Kidney (tissue), 14 donors: ENCODE measurements around the gene DOK6. TPM values are rescaled to one million over a fixed set of nuclear protein-coding genes. Genes with fewer than 3 reads are reported as not detected.

Experiments
- DNase-seq, 5 donors: peaks; one replicate each; pipeline ENCODE4 v3.0.0-alpha.2; 2013 to 2020
- FAIRE-seq: peaks from 2 replicates; lab custom pipeline; 2012; peaks lifted over from hg19 to GRCh38; lab: Jason Lieb, UNC
- H3K27ac ChIP-seq, 2 donors: one replicate each; pipeline ENCODE4 v1.7.0; 2013; ENCODE audit warnings: low read depth in 2 of 2, low read length in 2 of 2, inconsistent platforms in 1 of 2
- H3K27me3 ChIP-seq: one replicate; pipeline ENCODE4 v1.7.1; 2013; ENCODE audit warnings: low read length, inconsistent platforms; ENCODE audit not compliant: control insufficient read depth, insufficient read depth
- H3K36me3 ChIP-seq, 3 donors: one replicate each; pipeline versions ENCODE4 v1.7.0 to v1.7.1; 2013; ENCODE audit warnings: low read length in 3 of 3, control low read depth in 1 of 3, inconsistent platforms in 1 of 3; ENCODE audit not compliant: insufficient read depth in 3 of 3, control insufficient read depth in 2 of 3
- H3K4me1 ChIP-seq, 3 donors: one replicate each; pipeline versions ENCODE4 v1.7.0 to v1.7.1; 2013; ENCODE audit warnings: low read length in 3 of 3, inconsistent platforms in 1 of 3, low read depth in 1 of 3; ENCODE audit not compliant: control insufficient read depth in 2 of 3, insufficient read depth in 2 of 3
- H3K4me3 ChIP-seq, 3 donors: one replicate each; pipeline versions ENCODE4 v1.7.0 to v1.8.1; 2013; ENCODE audit warnings: low read length in 3 of 3, control low read depth in 1 of 3, inconsistent platforms in 1 of 3
- H3K9ac ChIP-seq, 3 donors: one replicate each; pipeline versions ENCODE4 v1.7.0 to v1.7.1; 2013; ENCODE audit warnings: low read length in 3 of 3, control low read depth in 1 of 3, inconsistent platforms in 1 of 3
- H3K9me3 ChIP-seq, 3 donors: one replicate each; pipeline versions ENCODE4 v1.7.0 to v1.7.1; 2013; ENCODE audit warnings: low read length in 3 of 3, control low read depth in 1 of 3, inconsistent platforms in 1 of 3; ENCODE audit not compliant: control insufficient read depth in 2 of 3, insufficient read depth in 1 of 3
- intact Hi-C: fragments of 100-400 bp; cut with DNase I; formaldehyde crosslinking; loops from one replicate; pipeline ENCODE4 v1.11.1; 2022
- polyA plus RNA-seq: library from polyadenylated mRNA; stranded (reverse); fragments of 350-450 nt; fragmentation: Illumina TruSeq; extraction: RNeasy Lipid Tissue Mini Kit (QIAGEN cat#74804); gene quantifications from one replicate; pipeline ENCODE4 v1.2.3, GENCODE V29; 2014; ENCODE audit warnings: low read depth, low replicate concordance; ENCODE audit not compliant: insufficient read depth
- total RNA-seq: library from RNA; stranded (reverse); fragmentation: NEBNext Ultra II Directional; extraction: Animal tissue kit (Norgen Biotek cat#: 25700); gene quantifications from one replicate; pipeline ENCODE4 v1.2.1, GENCODE V29; 2021
- TF ChIP-seq, protein P1 (sequence below): IDR thresholded peaks from 3 replicates; pipeline ENCODE4 v1.5.1; 2012; ENCODE audit warnings: mild to moderate bottlenecking, moderate library complexity, borderline replicate concordance; ENCODE audit not compliant: insufficient read depth; ENCODE audit errors: extremely low read depth
- donor health status: control.
- donor health status: control.
- donor health status: control.
- donor health status: control.
- donor health status: control.
- donor health status: DM: yes; HTN: yes; CAD: no.
- donor health status: Normal renal cell carcinoma (clear cell type).

Gene DOK6
- total and polyA plus RNA-seq, 2 donors from 2014 or later = 3.8 to 4.6 TPM

DNA sequence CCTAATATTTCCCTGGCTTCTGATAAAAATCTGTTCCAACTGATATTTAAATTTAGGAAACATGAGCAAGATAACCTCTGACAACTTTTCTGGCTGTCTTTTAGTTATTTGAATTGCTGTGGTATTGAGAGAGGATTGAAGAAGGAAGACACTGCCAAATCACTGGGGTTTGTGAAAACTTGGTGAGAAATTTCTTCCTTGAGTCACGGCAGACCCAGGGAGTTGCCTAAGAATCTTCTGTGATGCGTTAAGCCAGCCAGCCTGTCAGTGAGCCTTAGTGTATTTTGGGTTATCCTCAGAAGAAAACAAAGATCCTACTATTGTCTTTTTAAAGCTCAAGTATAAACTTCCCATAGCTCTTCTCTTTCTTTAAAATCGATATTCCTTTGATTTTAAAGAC is 17.5 kb upstream of the DOK6 start:
- FAIRE-seq (no peak), DNase-seq (no peak)
- H3K4me1 ChIP-seq = no peaks in the 10 kb centered on the region
- no peaks in the 10 kb centered on the region for H3K27me3 ChIP-seq
- no peaks in the 10 kb centered on the region for H3K36me3 ChIP-seq
- H3K9me3 ChIP-seq = no peaks in the 10 kb centered on the region
- intact Hi-C loops = no loop called here
- TF ChIP-seq, protein P1, sequence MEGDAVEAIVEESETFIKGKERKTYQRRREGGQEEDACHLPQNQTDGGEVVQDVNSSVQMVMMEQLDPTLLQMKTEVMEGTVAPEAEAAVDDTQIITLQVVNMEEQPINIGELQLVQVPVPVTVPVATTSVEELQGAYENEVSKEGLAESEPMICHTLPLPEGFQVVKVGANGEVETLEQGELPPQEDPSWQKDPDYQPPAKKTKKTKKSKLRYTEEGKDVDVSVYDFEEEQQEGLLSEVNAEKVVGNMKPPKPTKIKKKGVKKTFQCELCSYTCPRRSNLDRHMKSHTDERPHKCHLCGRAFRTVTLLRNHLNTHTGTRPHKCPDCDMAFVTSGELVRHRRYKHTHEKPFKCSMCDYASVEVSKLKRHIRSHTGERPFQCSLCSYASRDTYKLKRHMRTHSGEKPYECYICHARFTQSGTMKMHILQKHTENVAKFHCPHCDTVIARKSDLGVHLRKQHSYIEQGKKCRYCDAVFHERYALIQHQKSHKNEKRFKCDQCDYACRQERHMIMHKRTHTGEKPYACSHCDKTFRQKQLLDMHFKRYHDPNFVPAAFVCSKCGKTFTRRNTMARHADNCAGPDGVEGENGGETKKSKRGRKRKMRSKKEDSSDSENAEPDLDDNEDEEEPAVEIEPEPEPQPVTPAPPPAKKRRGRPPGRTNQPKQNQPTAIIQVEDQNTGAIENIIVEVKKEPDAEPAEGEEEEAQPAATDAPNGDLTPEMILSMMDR = no peak
- no peak overlapping the region for H3K4me3 ChIP-seq
- H3K9ac ChIP-seq = no peak overlapping the region
- no peak overlapping the region for H3K27ac ChIP-seq

DNA sequence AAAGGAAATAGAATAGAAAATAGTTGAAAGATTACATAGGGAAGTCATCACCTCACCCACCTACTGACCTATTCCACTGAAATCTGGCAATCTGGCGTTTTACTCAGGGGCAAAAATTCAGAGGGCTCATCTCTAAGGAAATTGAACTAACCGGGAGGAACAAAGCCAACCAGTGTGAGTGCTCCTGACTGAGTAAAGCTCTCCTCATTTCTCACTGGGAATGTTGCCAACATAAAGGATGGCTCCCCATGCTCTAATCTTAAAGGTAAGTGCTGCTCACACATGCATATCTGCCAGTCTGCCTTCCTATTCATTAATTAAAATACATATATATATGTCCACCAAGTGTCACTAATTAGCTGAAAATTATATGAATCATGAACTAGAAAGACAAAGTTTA is 13.5 kb upstream of the DOK6 start:
- Histone ChIP-seq H3K4me3 (no peak overlapping the region), H3K9ac (no peak overlapping the region), H3K27me3 (no peaks in the 10 kb centered on the region), H3K36me3 (no peaks in the 10 kb centered on the region), H3K4me1 (no peaks in the 10 kb centered on the region), H3K27ac (no peak overlapping the region), H3K9me3 (no peaks in the 10 kb centered on the region)
- DNase-seq (no peak), FAIRE-seq (no peak)
- TF ChIP-seq, protein P1 = no peak
- intact Hi-C loops = no loop called here

DNA sequence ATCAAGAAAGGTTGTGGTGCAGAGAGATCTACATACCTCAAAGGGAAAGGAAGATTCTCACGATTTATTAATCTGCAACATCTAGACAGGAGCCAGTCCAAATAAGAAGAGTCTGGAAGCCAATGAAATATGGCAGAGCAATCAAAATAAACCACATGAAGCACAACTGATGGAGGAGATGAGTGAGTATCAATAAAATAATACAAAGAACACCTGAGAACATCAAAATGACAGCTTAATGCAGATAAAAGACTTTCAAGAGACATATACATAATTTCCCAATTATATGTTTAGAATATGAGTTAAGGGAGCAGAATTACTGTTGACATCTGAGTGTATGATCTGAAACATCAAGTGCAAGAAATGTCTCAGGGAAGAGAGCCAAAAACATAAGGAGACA is 12.5 kb upstream of the DOK6 start:
- H3K36me3 ChIP-seq = no peaks in the 10 kb centered on the region
- TF ChIP-seq, protein P1 = no peak
- no peak overlapping the region for H3K9ac ChIP-seq
- no peaks in the 10 kb centered on the region for H3K9me3 ChIP-seq
- H3K27ac ChIP-seq = no peak overlapping the region
- no peaks in the 10 kb centered on the region for H3K4me1 ChIP-seq
- FAIRE-seq (no peak), DNase-seq (no peak)
- intact Hi-C loops = no loop called here
- H3K27me3 ChIP-seq = no peaks in the 10 kb centered on the region
- H3K4me3 ChIP-seq = no peak overlapping the region

DNA sequence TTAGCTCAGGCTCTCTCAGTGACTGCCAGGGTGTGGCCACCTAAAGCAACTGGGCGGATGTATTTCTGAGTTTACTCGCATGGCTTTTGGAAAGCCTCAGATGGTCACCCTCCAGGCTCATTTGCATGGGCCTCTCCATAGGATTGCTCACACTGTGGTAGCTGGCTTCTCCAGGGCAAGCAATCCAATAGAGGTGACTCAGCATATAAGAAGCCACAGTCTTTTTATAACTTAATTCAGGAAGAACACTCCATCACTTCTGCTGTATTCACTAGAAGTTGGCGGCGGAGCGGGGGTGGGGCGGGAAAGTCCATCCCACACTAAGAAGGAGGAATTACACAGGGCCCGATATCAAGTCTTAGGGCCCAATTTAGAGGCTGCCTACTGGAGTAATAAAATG is 3.6 kb upstream of the DOK6 start:
- TF ChIP-seq, protein P1 = no peak
- Histone ChIP-seq H3K9ac (no peak overlapping the region), H3K36me3 (no peaks in the 10 kb centered on the region), H3K9me3 (no peaks in the 10 kb centered on the region), H3K4me1 (no peaks in the 10 kb centered on the region), H3K4me3 (no peak overlapping the region), H3K27me3 (no peaks in the 10 kb centered on the region), H3K27ac (no peak overlapping the region)
- DNase-seq = no peak
- FAIRE-seq = no peak
- intact Hi-C loops = no loop called here
